ENCODE data around the gene KIF23.

Gene KIF23

GRCh38 chr15:69395460-69395859 lies 18.7 kb upstream of the KIF23 start:
- no peak for DNase-seq

GRCh38 chr15:69395991-69396390 lies 18.2 kb upstream of the KIF23 start:
- DNase-seq = no peak

GRCh38 chr15:69398491-69398891 lies 15.7 kb upstream of the KIF23 start:
- no peak for DNase-seq

DNA sequence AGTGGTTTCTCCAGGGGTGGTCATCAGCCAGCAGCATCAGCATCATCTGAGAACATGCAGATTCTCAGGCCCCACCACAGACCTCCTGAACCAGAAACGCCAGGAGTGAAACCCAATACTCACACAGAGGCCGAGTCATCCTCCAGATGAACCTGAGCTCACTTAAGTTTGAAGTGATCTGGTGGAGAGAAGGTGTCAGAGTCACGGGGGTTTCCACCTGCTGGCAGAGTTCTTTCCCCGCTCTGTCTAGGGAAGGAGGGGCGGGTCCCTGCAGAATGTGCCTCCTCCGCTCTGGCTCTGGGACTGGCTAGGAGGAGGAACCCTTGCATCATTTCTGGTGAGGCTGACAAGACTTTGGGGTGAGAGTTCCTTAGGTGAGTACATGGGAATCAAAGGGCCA lies 13.3 kb upstream of the KIF23 start:
- no peak for DNase-seq

DNA sequence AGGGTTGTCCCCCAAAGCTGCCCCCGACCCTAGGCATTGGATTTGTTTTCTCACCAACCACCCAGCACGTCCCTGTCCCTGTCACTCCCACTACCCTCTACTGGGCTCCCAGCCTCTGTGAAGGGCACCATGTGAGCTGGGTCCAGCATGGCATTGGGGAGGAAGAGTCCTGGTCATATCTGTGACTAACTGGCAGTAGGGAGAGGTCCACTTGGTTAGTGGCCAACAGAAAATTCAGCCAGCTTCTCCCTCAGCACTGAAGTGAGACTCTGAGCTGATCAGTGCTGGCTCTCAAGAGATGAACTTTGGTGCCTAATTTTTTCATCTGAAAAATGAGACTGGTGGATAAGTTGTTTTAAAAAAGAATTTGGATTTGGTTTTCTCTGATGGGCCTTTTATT lies 11.3 kb upstream of the KIF23 start:
- no peak for DNase-seq

GRCh38 chr15:69403594-69403993 lies 10.6 kb upstream of the KIF23 start:
- no peak for DNase-seq

GRCh38 chr15:69405110-69405509 lies 9.0 kb upstream of the KIF23 start:
- no peak for DNase-seq

- DNase-seq = no peak
Observed at GRCh38 chr15:69407719-69408400, 6.3 kb upstream of the KIF23 start.

- no peak for DNase-seq
Observed at GRCh38 chr15:69408841-69409240, 5.3 kb upstream of the KIF23 start.

- no peak for DNase-seq
Observed at GRCh38 chr15:69410248-69410874, 3.8 kb upstream of the KIF23 start.

GRCh38 chr15:69412274-69412673 lies 1.9 kb upstream of the KIF23 start:
- no peak for DNase-seq

DNA sequence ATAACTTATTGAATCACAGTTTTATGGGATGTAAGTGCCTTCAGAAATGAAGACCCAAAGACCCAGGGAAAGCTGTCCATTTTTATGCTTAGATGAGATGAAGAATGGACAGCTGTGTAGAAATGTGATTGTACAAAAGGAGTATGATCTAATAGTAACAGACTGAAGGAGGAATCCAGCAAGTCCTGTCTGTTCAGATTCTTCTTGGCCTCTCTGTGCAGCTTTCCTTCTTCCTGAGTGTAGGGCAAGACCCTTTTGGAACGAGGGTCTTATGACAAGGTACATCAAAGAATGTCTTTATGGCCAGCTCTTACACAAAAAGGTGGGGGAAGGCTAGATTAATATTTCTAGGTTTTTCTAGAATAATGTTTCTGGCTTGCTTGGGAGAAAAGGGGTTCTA lies 1.4 kb upstream of the KIF23 start:
- no peak for DNase-seq

DNA sequence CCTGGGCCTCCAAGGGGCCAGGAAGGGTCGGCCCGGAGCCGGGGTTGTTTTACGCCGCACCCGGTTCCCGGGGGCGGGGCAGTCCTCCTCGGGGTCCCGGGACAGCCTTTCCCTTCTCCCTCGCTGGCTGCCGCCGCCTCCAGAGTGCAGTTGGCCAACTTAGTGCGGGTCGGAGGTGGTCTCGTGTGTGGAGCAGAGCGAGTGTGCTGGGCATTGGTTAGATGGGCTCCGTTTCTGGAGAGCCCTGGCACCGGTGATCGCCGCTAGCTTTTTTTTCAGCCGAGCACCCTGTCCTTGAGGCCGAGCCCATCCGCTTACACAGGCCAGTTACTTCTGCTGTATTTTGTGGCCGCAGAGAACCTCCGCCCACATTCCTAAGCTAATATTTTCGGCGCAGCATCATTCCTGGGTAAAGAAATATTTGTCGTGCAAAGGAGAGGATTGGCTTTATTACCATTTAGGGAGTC lies 585 bp downstream of the KIF23 start:
- DNase-seq = no peak

DNA sequence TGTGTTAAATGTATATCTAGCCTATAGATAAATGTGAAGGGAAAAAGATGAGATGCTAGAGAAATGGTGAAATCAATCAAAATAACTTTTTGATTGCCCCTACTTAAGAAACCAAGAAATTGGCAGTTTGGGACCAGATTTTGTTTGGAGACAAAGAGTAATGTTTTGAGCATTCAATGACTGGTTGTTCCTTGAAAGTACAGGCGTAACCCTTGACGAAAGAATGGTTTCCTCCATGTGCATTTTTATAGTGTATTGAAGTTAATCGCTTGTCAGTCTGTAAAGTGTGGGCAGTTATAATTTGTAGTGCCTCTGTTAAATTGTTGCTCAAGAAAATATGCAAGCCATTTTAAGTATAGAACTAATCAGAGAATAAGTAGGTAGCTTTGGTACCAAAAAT lies 1.2 kb downstream of the KIF23 start:
- no peak for DNase-seq

- no peak for DNase-seq
Observed at GRCh38 chr15:69417581-69417980, 3.4 kb downstream of the KIF23 start.

GRCh38 chr15:69421498-69421897 lies 7.3 kb downstream of the KIF23 start:
- no peak for DNase-seq

DNA sequence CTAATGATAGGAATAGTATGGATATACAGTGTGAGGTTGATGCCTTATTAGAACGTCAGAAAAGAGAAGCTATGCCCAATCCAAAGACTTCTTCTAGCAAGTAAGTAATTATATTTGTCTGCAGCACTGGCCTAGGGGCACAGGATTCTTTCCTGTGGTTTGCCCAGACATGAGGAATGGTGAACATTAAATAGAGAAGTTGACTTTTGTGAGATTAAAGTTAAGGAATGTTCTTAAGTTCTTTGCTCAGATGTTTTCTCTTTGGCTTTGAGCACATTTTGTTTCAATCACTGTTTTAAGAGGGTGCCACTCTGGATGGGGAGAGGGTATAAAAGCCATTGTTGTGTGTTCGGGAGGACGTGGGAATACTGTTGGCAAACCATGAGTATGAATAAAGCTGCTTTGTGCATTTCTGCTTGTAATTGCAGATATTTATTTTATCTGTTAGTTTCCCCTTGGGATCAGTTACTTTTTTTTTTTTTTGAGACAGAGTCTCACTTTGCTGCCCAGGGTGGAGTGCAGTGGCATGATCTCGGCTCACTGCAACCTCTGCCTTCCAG lies 8.3 kb downstream of the KIF23 start:
- DNase-seq = no peak

DNA sequence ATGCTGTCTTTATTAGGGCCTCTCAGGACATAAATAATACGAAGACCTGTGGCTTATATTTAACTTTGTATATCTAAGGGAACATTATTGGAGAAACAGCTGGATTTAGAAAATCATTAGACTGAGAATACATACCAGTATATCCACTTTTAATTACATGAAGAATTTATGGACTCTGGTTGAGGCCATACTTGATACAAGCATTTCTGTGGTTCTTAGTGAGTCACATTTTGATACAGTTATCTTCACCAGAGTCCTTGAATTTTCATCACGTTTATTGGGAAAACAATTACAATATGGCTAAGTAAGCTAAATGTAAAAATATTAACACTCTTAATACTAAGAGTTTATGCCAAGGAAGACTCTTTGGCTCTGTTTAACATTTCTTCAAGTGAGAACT lies 9.9 kb downstream of the KIF23 start:
- DNase-seq = no peak

- no peak for DNase-seq
Observed at GRCh38 chr15:69424748-69425413, 10.7 kb downstream of the KIF23 start.

DNA sequence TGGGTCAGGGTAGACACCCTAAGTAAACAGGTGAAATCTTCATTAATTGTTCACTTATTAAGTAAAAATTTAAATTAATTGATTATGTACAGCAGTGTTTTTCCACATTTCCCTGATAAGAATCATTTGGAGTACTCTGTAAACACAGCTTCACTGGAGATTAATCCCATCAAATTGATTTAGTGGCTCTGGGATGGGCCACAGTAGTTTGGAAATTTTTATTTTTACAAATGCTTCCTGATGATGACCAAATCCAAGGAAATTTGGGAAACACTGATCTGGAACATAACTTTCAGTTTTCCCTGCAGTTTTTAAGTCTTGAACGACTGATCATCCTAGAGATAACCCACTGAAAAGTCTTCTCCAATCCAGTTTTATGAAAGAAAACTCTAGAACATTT lies 19.7 kb downstream of the KIF23 start:
- DNase-seq = no peak

GRCh38 chr15:69434238-69434637 lies 20.1 kb downstream of the KIF23 start:
- DNase-seq = no peak

GRCh38 chr15:69434679-69435078 lies 20.5 kb downstream of the KIF23 start:
- no peak for DNase-seq

- DNase-seq = no peak
Observed at GRCh38 chr15:69435985-69436384, 21.8 kb downstream of the KIF23 start.

DNA sequence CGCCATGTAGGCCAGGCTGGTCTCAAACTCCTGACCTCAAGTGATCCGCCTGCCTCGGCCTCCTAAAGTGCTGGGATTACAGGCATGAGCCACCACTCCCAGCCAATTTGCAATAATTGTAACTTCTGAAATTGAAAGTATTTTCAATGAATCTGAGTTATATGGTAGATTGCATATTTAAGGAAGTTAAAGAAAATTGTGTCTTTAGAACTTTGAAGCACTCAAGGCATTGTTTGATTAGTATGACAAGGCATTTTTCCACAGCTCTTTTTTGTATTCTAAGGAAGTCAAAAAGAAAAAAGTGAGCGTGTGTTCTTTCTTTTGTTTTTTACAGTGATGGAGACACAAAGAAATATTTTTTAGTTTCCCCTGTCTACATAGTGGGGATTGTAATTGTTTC lies 22.8 kb downstream of the KIF23 start:
- no peak for DNase-seq
